CD4-positive, alpha-beta T cell (primary cell): Measurements from ENCODE around the gene CD8A. TPM values are rescaled to one million over a fixed set of nuclear protein-coding genes. Genes with fewer than 3 reads are reported as not detected.

Experiments used
- ATAC-seq: fragments of 200-7000 bp; cut with Tn5 transposase; one replicate; pipeline ENCODE4 v1.10.0; 2022; ENCODE audit warnings: mild to moderate bottlenecking; ENCODE audit not compliant: poor library complexity
- CTCF ChIA-PET: fragments of 350-600 bp; sonication (Branson Sonifier 250); formaldehyde crosslinking; loops from one replicate; lab custom pipeline; 2021; ENCODE audit warnings: antibody characterized with exemption, inconsistent platforms; lab: Charles Lee
- POLR2A ChIA-PET: fragments of 350-600 bp; sonication (Branson Sonifier 250); formaldehyde crosslinking; loops from one replicate; lab custom pipeline; 2021; ENCODE audit warnings: antibody characterized with exemption, inconsistent platforms; lab: Charles Lee
- DNase-seq, 14 experiments: peaks; one replicate each; pipeline ENCODE4 v3.0.0-alpha.2; 2013 to 2020; ENCODE audit warnings: mixed read lengths in 2 of 14
- H3K27ac ChIP-seq, 2 donors: one replicate each; pipeline versions ENCODE4 v1.5.1 to v1.7.0; 2013; ENCODE audit warnings: low read length in 2 of 2, low read depth in 1 of 2, mild to moderate bottlenecking in 1 of 2
- H3K27me3 ChIP-seq, 2 experiments: 1 replicate in 1 of 2; 2 replicates in 1 of 2; pipeline versions ENCODE4 v1.6.1 to v1.7.0; 2013; ENCODE audit warnings: low read length in 2 of 2, control low read depth in 1 of 2, mild to moderate bottlenecking in 1 of 2, moderate library complexity in 1 of 2; ENCODE audit not compliant: insufficient read depth in 2 of 2, control insufficient read depth in 1 of 2
- H3K36me3 ChIP-seq: one replicate; pipeline ENCODE4 v1.6.1; 2013; ENCODE audit warnings: low read length, control low read depth; ENCODE audit not compliant: insufficient read depth
- H3K4me1 ChIP-seq: one replicate; pipeline ENCODE4 v1.6.1; 2013; ENCODE audit warnings: low read length, control low read depth; ENCODE audit not compliant: insufficient read depth
- H3K4me3 ChIP-seq: one replicate; pipeline ENCODE4 v1.5.1; 2013; ENCODE audit warnings: mild to moderate bottlenecking, low read length, moderate library complexity
- H3K9me3 ChIP-seq, 2 experiments: 1 replicate in 1 of 2; 2 replicates in 1 of 2; pipeline versions ENCODE4 v1.6.1 to v1.7.0; 2013; ENCODE audit warnings: low read length in 2 of 2, mild to moderate bottlenecking in 2 of 2, control low read depth in 1 of 2, moderate library complexity in 1 of 2; ENCODE audit not compliant: control insufficient read depth in 1 of 2, insufficient read depth in 1 of 2
- H3K27ac Mint-ChIP-seq: one replicate; pipeline ENCODE4 v1.8.0; 2020; ENCODE audit warnings: mixed read lengths
- H3K27me3 Mint-ChIP-seq: one replicate; pipeline ENCODE4 v1.8.0; 2021; ENCODE audit warnings: mixed read lengths
- H3K36me3 Mint-ChIP-seq: one replicate; pipeline ENCODE4 v1.8.0; 2021; ENCODE audit warnings: low read depth, mixed read lengths
- H3K4me1 Mint-ChIP-seq: one replicate; pipeline ENCODE4 v1.8.0; 2021; ENCODE audit warnings: low read depth, mixed read lengths
- H3K4me3 Mint-ChIP-seq: one replicate; pipeline ENCODE4 v1.8.0; 2020; ENCODE audit warnings: mild to moderate bottlenecking, mixed read lengths
- H3K9me3 Mint-ChIP-seq: one replicate; pipeline ENCODE4 v1.8.0; 2020; ENCODE audit warnings: mixed read lengths
- intact Hi-C, 2 experiments: fragments of 100-400 bp; cut with DNase I in 1 of 2; cut with micrococcal nuclease in 1 of 2; formaldehyde crosslinking; loops; one replicate each; pipeline versions ENCODE4 v1.15.1 to v1.9.0; 2023 to 2025; cut with DNase I, micrococcal nuclease
- total RNA-seq, 174 experiments: library from RNA in 2 of 174; stranded (reverse) in 2 of 174; gene quantifications; one replicate each; pipeline ENCODE4 v1.2.3 and lab custom pipeline; 2021 to 2026
- TF ChIP-seq, protein P1 (sequence below): fragments of 200-600 bp; IDR thresholded peaks from one replicate; pipeline ENCODE4 v1.8.0; 2022; ENCODE audit warnings: antibody characterized with exemption, mild to moderate bottlenecking

Gene CD8A
- total RNA-seq, 2 experiments from 2014 or later = 1.3 to 2.1 TPM

DNA sequence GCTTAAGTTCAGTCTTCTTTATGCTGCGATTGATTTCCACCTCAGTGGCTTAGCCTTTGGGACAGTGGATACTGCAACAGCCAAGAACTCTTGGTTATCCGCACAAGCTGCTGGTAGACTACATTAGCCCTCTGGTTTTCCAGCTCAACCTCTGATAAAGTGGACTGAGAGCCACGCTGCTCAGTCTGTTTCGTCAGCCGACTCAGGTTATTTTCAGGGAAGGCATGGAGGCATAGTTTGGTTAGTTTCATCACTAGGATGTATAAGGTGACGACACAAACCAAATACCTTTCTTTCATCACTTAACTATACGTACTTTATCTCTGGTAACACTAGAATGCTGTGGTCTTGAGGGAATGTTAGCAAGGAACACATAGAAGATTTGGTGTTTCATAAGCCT, 14.2 kb downstream of the CD8A start:
- no peaks in the 10 kb centered on the region for H3K4me1 ChIP-seq
- no peak overlapping the region for H3K27ac ChIP-seq
- Mint-ChIP-seq H3K4me1 (no peaks in the 10 kb centered on the region), H3K27me3 (no peaks in the 10 kb centered on the region), H3K9me3 (no peaks in the 10 kb centered on the region), H3K27ac (no peak overlapping the region), H3K4me3 (no peak overlapping the region), H3K36me3 (peaks cover 51% of the 10 kb centered on the region)
- no peak for ATAC-seq
- no peak overlapping the region for H3K4me3 ChIP-seq
- H3K27me3 ChIP-seq = no peaks in the 10 kb centered on the region
- CTCF ChIA-PET = interaction anchor here (2.3 kb wide), 1 partner anchor 12 kb away, joined by 6 read pairs; no protein-coding TSS in a partner anchor
- POLR2A ChIA-PET = no interaction called here
- intact Hi-C loops = no loop called here
- TF ChIP-seq, protein P1, sequence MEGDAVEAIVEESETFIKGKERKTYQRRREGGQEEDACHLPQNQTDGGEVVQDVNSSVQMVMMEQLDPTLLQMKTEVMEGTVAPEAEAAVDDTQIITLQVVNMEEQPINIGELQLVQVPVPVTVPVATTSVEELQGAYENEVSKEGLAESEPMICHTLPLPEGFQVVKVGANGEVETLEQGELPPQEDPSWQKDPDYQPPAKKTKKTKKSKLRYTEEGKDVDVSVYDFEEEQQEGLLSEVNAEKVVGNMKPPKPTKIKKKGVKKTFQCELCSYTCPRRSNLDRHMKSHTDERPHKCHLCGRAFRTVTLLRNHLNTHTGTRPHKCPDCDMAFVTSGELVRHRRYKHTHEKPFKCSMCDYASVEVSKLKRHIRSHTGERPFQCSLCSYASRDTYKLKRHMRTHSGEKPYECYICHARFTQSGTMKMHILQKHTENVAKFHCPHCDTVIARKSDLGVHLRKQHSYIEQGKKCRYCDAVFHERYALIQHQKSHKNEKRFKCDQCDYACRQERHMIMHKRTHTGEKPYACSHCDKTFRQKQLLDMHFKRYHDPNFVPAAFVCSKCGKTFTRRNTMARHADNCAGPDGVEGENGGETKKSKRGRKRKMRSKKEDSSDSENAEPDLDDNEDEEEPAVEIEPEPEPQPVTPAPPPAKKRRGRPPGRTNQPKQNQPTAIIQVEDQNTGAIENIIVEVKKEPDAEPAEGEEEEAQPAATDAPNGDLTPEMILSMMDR = no peak
- peaks cover 45% of the 10 kb centered on the region for H3K36me3 ChIP-seq
- no peaks in the 10 kb centered on the region for H3K9me3 ChIP-seq
- no peak for DNase-seq

DNA sequence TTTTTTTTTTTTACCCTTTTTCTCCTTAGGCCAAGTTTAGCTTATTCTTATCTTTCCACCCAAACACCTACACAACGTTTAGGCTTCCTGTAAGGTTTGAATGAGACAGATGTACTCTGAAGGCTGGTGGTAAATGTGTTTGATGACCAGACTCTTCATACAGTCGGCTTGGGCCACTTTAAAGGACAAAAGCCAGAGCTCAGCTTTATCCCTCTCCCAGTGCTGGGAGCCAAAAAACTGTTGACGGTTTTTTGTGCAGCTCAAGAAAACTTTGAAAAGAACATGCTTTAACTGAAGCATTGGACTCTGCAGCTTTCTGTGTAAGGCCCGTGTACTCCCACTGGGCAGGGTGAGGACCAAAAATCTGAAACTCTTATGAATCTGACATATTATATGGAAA, 15.4 kb downstream of the CD8A start:
- Histone ChIP-seq H3K4me1 (no peaks in the 10 kb centered on the region), H3K27me3 (no peaks in the 10 kb centered on the region), H3K36me3 (peaks cover 56% of the 10 kb centered on the region), H3K4me3 (no peak overlapping the region), H3K9me3 (no peaks in the 10 kb centered on the region), H3K27ac (no peak overlapping the region)
- Mint-ChIP-seq H3K9me3 (no peaks in the 10 kb centered on the region), H3K4me1 (no peaks in the 10 kb centered on the region), H3K36me3 (peaks cover 63% of the 10 kb centered on the region), H3K4me3 (no peak overlapping the region), H3K27me3 (no peaks in the 10 kb centered on the region), H3K27ac (no peak overlapping the region)
- intact Hi-C loops = no loop called here
- TF ChIP-seq, protein P1 = no peak
- CTCF ChIA-PET = no interaction called here
- no peak for DNase-seq
- no peak for ATAC-seq
- POLR2A ChIA-PET = no interaction called here

DNA sequence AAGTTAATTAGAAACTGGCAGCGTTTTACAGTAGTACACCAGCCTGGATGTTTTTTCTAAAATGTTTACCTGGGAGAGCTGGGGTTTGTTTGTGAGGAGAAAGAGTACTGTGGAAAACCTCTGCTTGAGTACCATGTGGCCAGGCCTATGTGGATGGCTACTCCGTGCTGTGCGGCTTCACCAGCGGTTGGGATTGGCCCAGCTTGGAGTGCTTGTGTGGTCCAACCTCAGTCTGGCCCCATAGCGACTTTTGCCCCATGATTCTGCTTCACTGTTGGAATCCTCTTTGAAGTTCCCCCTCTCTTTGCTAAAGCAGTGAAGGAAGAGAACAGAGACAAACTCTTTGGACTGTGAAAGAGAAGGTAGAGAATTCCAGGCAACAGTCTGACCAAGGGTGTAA, 15.9 kb downstream of the CD8A start:
- H3K36me3 Mint-ChIP-seq = peaks cover 68% of the 10 kb centered on the region
- Histone ChIP-seq H3K4me1 (no peaks in the 10 kb centered on the region), H3K36me3 (peaks cover 61% of the 10 kb centered on the region), H3K27me3 (no peaks in the 10 kb centered on the region), H3K4me3 (no peak overlapping the region), H3K9me3 (no peaks in the 10 kb centered on the region), H3K27ac (no peak overlapping the region)
- no peak overlapping the region for H3K27ac Mint-ChIP-seq
- H3K4me1 Mint-ChIP-seq = no peaks in the 10 kb centered on the region
- H3K9me3 Mint-ChIP-seq = no peaks in the 10 kb centered on the region
- ChIA-PET POLR2A (interaction anchor here (0.6 kb wide), 1 partner anchor 320 kb away, joined by 4 read pairs; no protein-coding TSS in a partner anchor), CTCF (no interaction called here)
- TF ChIP-seq, protein P1 = no peak
- no peaks in the 10 kb centered on the region for H3K27me3 Mint-ChIP-seq
- intact Hi-C loops = no loop called here
- no peak for ATAC-seq
- H3K4me3 Mint-ChIP-seq = no peak overlapping the region
- no peak for DNase-seq
